Suppressor macrophage treated with lipopolysaccharide for 1 hour (primary cell): Measurements from ENCODE around the gene GTF2IRD1.
"Not testable (repeated sequence)": the region's sequence is repeated elsewhere in the genome, so short reads cannot be mapped to it uniquely, and the experiment has no call there.

Experiments used
- DNase-seq, 3 donors: peaks; one replicate each; pipeline ENCODE4 v3.0.0-alpha.2; 2020 to 2022

Gene GTF2IRD1, protein sequence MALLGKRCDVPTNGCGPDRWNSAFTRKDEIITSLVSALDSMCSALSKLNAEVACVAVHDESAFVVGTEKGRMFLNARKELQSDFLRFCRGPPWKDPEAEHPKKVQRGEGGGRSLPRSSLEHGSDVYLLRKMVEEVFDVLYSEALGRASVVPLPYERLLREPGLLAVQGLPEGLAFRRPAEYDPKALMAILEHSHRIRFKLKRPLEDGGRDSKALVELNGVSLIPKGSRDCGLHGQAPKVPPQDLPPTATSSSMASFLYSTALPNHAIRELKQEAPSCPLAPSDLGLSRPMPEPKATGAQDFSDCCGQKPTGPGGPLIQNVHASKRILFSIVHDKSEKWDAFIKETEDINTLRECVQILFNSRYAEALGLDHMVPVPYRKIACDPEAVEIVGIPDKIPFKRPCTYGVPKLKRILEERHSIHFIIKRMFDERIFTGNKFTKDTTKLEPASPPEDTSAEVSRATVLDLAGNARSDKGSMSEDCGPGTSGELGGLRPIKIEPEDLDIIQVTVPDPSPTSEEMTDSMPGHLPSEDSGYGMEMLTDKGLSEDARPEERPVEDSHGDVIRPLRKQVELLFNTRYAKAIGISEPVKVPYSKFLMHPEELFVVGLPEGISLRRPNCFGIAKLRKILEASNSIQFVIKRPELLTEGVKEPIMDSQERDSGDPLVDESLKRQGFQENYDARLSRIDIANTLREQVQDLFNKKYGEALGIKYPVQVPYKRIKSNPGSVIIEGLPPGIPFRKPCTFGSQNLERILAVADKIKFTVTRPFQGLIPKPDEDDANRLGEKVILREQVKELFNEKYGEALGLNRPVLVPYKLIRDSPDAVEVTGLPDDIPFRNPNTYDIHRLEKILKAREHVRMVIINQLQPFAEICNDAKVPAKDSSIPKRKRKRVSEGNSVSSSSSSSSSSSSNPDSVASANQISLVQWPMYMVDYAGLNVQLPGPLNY

DNA sequence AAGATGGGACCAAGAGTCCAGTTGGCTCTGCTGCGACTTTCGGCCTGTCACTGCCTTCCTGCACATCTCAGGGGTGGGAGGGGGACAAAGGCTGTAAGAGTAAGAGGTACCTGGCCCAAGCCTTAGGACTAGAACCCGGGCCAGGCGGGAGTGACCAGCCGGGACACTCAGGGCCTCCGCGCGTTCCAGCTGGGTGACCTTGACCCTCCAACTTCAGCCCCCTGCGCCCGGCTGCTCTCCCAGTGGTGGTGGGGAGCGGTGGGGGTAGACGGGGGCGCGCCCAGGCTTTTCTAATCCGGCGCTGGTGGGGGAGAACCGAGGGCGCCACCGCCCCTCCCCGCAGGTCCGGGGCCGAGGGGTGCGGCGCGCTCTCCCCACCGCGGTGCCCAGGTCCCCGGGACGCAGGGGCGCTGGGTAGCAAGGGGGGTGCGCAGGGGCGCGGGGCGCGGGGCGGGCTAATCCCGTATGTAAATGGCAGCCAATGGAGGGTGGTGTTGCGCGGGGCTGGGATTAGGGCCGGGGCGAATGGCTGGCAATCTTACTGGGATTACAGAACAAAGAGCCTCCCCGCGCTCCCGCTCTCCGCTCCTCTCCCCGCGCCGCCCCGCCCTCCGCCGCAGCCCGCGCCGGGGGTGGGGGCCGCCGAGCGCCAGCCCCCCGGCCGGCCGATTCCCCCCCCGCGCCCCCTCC is at the start of gene GTF2IRD1:
Gene GTF2IRD1, plus strand, starts transcription at position 585 of the 690 bp plus-strand sequence. CDS start 54,175 bp downstream, outside the sequence.
- peak; percentile 58 to 77 (median 63) for DNase-seq

DNA sequence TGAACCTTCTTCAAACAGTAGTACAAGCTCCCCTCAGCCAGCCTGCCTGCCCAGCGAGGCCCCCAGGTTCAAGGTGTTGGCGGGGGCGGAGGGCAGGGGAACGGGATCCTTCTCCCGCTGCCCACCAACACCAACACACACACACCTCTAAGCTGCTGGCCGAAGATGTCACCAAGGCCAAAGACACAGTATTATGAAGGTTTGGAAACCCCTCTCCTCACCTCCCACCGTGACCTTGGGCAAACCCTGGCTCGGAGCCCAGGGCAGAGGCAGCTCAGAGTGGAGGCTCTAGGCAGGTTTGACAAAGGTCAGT is 49.4 kb upstream of the GTF2IRD1 start:
- no peak for DNase-seq

DNA sequence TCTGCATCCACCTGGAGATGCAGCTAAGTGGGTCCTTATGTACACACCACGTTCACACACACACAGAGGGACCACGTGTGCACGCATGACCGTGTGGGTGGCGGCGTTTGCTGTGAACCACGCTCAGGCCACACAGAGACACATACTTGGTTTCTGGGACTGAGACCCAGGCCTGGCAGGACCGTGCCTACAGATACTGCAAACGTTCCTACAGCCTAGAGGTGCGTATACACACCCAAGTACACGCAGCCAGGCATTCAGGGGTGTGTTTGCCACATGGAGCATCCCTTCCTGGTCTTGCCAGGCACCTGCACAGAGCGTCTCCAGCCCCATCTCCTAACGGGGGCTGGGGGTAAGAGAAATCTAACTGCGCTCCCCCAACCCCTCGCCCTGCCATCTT is 49.0 kb upstream of the GTF2IRD1 start:
- DNase-seq = no peak

DNA sequence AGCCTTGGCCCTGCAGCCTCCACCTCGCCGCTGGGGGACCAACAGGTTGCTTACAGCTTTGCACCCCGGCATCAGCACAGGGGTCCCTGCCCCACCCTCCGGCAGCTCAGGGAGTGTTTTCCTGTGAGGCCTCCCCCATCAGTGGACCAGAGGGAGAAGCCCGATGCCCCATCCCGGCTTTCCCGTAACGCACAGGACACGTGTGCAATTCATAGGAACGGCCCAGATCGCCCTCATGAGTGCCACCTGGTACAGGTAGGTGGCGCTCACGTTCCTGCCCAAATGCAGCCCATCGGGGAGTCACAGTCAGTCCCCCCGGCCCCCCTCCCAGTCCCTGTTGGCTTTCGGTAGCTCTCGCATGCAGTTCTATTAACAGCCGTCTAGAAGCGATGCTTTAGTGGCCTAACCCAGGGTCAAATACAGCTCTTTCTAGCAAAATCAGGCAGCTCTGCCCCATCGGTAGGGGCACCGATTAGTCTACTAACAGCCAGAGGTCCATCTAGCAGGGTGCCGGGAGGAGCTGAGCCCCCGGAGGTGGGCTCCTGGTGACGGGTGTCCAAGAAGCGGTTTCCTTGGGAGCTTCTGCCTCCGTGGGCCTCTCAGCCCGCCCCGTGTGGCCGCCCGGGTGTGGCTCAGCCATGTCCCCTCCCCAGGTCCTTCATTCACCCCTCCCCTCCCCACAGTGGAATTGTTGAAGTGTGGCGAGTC is 48.4 kb upstream of the GTF2IRD1 start:
- no peak for DNase-seq

DNA sequence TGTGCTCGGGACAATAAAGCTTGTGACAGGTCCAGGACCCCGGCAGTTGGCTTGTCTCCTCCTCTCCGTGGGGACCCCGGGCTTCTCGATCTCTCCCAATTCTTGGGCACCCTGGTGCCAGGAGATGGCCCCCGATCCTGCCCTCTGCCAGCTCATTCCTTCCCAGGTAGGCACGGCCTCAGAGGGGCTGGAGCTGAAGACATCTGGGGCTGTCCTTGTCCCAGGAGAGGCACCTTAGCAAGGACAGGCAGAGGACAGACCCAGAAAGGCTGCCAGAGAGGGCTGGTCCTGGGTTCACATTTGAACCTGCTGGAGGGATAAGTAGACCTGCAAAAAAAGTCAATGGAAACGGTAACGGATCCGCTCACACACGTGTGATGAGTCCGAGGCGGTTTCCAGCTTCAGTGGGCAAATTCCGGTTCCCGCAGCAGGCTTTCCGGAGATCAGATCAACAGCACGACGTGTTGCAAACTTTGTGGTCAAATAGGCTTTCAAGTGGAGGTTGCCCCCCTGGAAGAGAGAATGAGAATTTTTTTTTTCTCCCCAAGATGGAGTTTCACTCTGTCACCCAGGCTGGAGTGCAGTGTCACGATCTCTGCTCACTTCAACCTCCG is 47.7 kb upstream of the GTF2IRD1 start:
- DNase-seq = no peak

DNA sequence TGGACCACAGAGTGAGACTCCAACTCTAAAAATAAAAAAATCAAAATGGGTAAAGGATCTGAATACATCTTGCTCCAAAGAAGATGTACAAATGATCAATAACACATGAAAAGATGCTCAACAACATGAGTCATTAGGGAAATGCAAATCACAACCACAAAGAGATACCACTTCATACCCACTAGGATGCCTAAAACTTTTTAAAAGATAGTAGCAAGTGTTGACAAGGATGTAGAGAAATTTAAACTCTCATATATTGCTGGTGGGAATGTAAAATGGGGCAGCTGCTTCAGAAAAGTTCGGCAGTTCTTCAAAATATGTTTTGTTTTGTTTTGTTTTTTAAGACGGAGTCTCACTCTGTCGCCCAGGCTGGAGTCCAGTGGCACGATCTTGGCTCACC is 45.7 kb upstream of the GTF2IRD1 start:
- DNase-seq = no peak

DNA sequence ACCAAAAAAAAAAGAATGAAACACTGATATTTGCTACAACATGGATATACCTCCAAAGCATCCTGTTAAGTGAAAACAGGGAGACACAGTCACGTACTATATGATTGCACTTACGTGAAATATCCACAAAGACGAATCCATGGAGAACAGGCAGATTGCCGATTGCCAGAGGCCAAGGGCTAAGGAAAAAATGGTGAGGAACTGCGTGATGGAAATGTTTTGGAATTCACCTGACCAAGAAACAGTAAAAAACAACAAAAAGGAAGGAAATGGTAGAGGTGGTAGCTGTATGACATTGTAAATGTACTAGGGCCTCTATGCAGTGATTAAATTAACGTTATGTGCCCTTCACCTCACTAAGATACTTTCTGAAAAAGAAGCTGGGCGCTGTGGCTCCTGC is 44.1 kb upstream of the GTF2IRD1 start:
- DNase-seq = no peak

DNA sequence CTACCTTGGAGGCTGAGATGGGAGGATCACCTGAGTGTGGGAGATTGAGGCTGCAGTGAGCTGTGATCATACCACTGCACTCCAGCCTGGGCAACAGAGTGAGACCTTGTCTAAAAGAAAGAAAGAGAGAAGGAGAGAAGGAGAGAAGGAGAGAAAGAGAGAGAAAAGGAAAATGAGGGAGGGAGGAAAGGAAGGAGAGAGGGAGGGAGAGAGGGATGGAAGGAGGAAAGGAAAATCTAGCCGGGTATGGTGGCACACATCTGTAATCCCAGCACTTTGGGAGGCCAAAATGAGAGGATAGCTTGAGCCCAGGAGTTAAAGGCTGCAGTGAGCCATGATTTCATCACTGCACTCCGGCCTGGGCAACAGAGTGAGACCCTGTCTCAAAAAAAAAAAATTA is 42.9 kb upstream of the GTF2IRD1 start:
- DNase-seq = no peak

DNA sequence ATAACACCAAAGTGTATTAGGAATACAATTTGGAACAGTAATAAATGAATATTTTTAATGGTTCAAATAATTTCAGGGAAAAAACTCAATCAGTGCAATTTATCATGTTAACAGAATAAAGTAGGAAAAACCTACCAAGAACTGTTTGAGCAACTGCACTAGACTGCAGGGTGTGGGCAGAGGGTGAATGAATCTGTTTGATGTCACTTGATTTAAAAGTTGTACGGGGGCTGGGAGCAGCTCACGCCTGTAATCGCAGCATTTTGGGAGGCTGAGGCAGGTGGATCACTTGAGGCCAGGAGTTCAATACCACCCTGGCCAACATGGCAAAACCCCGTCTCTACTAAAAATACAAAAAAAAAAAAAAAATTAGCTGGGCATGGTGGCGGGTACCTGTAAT is 42.1 kb upstream of the GTF2IRD1 start:
- DNase-seq = not testable (repeated sequence)

DNA sequence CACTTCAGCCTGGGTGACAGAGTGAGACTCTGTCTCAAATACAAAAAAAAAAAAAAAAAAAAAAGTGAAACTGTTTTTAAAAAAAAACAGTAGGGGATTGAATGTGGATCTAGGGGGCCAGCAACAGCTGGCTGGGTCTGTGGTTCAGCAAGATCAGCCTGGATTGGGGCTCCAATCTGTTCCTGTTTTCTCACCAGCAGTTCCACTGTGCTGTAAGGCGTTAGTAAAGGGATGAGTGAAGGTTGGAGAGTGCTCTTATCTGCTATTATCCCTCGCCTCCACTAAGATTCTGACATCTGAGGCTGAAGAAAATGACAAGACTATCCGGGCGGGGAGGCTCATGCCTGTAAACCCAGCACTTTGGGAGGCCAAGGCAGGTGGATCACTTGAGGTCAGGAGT is 41.6 kb upstream of the GTF2IRD1 start:
- no peak for DNase-seq

DNA sequence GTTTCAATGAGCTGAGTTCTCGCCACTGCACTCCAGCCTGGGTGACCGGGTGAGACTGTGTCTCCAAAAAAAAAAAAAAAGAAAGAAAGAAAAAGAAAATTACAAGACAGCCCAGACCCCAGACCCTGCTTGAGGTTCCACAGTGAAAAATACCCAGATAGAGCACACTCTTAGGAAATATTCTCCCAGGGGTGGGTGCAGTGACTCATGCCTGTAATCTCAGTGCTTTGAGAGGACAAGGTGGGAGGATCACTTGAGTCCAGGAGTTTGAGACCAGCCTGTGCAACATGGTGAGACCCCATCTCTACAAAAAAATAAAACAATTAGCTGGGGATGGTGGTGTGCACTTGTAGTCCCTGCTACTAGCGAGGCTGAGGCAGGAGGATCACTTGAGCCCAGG is 41.1 kb upstream of the GTF2IRD1 start:
- DNase-seq = peak; percentile 31 to 44 (median 37)

DNA sequence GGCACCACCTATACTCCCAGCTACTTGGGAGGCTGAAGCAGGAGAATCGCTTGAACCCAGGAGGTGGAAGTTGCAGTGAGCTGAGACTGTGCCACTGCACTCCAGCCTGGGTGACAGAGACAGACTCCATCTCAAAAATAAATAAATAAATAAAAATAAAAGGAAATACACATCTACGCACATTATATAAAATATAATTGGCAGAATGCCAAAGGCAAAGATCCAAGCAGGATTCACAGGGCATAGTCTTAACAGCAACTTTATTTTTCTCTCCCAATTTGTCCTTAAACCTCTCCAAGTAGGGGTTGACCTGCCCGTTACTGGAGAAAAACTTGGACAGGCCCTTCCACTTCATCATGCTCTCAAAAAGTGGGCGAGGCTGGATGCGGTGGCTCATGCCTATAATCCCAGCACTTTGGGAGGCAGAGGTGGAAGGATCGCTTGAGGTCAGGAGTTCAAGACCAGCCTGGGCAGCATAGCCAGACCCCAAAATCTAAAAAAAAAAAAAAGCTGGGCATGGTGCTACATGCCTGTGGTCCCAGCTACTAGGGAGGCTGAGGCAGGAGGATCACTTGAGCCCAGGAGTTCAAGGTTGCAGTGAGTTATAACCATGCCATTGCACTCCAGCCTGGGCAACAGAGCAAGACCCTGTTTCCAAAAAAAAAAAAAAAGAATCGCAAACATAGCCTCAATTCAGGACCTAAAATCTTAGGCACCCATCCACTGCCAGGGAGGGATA is 38.9 kb upstream of the GTF2IRD1 start:
- not testable (repeated sequence) for DNase-seq

DNA sequence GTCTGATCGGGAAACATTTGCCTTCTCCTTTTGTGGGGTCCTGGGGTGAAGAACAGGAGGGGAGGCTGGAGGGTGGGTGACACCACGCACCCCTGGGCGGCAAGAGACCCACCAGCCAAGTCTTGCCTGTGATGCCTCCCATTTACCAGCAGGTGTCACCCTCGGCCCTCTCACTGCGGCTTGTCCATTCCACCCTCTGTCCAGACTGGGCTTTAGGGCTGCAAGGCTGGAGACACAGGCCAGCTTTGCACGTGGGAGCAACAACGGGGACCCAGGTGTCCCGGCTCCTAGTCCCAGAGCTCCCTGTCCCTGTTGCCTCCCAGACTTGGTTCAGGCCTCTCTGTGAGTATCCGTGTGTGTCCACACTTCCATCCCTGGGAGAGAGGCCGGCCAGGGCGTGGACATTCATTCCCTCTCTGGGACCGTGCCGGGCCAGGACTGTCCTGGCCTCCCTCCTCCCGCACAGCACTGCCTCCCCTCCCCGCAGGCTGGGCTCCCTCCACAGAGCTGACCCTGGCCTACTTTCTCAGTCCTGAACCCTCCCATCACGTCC is 36.2 kb upstream of the GTF2IRD1 start:
- peak; percentile 70 to 79 (median 76) for DNase-seq

DNA sequence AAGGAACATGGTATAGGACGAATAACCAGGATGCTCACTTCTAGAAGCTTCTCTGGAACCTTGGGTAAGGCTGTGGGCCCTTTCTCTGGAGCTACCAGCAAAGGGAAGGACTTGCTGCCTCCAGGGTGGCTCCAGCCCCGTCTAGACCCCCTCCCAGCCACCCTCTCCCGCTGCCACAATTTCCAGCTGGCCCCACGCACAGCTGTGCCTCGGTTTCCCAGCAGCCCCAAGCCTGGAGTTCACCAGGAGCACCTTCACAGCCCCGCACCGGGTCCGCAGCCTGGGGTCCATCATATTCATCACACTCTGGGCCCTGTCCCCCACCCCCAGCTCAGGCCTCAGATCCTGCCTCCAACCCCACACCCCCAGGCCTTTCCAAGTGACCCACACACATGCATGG is 35.6 kb upstream of the GTF2IRD1 start:
- DNase-seq = no peak

DNA sequence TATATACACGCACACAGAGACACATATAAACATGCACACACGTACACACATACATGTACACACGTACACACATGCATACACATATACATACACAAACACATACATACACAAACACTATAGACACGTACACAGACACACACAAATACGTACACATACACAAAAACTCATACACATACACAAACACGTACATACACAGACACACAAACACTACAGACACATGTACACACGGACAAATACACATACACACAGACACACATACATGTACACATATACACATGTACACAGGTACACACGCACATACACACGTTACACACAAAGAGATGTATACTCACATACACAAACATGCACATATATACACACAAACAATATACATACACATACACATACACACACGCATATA is 35.2 kb upstream of the GTF2IRD1 start:
- DNase-seq = no peak

DNA sequence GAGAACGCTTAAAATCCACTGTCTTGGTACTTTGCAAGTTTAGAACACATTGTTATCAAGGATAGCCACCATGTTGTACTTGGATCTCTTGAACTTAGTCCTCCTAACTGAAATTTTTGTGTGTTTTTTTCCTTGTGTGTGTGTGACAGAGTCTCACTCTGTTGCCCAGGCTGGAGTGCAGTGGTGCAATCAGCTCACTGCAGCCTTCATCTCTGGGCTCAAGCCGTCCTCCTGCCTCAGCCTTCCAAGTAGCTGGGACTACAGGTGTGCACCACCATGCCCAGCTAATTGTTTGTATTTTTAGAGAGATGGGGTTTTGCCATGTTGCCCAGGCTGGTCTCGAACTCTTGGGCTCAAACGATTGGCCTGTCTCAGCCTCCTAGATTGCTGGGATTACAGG is 34.5 kb upstream of the GTF2IRD1 start:
- not testable (repeated sequence) for DNase-seq

DNA sequence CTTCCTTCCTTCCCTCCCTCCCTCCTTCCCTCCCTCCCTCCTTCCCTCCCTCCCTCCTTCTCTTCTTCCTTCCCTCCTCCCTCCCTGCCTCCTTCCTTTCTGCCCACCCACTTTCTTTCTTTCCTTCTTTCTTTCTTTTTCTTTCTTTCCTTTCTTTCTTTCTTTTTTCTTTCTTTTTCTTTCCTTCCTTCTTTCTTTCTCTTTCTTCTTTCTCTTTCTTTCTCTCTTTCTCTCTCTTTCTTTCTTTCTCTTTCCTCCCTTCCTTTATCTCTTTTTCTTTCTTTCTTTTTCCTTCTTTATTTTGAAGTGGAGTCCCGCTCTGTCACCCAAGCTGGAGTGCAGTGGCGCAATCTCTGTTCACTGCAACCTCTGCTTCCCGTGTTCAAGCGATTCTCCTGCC is 33.7 kb upstream of the GTF2IRD1 start:
- no peak for DNase-seq

DNA sequence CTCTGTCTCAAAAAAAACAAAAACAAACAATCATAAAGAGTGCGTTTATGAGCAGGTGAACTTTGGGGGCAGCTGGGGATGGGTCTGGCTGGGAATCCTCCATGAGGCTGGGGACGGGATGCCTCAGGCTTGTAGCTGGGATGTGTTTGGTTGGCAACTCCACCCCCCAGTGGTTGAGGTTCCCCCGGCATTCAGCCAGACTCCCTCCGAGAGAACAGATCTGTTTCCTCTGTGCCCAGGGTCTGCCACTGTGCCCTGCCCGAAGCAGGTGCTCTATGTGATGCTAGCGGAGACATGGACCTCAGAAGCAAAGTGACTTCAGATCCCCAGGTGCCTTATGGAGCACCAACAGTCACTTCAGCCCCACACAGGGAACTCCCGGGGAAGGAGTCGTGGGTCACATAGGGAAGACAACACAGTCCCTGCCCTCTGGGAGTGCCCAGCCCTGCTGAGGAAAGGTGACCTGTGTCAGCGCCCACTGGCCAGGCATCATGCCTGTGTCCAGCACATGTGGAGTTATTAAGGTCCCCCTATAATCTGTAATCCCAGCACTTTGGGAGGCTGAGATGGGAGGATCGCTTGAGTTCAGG is 29.3 kb upstream of the GTF2IRD1 start:
- no peak for DNase-seq

DNA sequence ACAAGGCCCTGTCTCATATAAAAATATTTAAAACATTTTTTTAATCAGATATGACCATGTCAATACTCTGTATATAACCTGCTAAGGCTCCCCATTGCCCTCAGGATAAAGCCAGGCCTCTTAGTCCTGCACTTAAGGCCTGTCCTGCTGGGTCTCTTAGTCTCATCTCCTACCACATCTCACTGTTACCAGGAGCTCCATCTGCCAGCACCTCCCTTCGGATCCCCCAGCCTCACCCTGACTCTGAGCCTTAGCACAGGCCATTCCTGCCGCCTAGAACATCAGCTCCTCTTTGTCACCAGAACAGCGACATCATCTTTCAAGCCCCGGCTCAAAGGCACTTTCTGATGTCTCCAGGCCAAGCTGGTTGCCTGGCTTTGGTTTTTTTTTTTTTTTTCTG is 25.7 kb upstream of the GTF2IRD1 start:
- DNase-seq = no peak

DNA sequence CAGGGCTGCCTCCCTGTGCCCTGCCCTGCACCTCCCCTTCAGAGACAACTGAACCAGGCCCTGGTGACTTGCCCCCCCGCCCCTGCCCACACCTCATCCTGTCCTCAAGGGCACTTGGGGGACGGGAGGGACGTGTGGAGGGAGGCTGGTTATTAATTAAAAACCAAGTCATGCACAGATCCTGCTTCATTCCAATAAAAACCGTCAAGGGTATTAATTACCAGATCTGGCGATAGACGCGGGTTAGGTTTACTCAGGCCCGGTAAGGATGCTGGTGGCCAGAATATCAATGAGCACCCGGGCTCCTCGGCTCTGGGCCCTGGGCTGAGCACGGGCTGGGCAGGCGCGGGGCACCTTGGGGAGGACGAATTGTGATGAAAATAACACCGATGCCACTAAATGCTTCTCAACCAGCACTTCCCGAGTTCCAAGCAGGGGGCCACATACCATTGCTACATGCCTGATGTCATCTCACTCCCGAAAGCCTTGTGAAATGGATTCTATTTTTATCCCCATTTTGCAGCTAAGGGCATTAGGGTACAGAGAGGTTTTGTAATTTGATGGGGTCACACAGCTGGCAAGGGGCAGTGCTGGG is 24.5 kb upstream of the GTF2IRD1 start:
- no peak for DNase-seq
